HepG2 (cell line): Measurements from ENCODE around the gene DHX16. TPM values are rescaled to one million over a fixed set of nuclear protein-coding genes. Genes with fewer than 3 reads are reported as not detected.
A peak's percentile ranks its signal among the peaks of the same experiment; 100 is the strongest.

Experiments
- FOXK1 ChIP-seq: sonication (generic); formaldehyde crosslinking; IDR thresholded peaks from 2 replicates; pipeline ENCODE4 v1.4.0; 2020; ENCODE audit warnings: low read depth, missing genetic modification reagents, borderline replicate concordance
- GLMP ChIP-seq: sonication (generic); formaldehyde crosslinking; IDR thresholded peaks from 2 replicates; pipeline ENCODE4 v1.9.0; 2021; ENCODE audit warnings: missing genetic modification reagents, mild to moderate bottlenecking, borderline replicate concordance
- GMEB1 ChIP-seq: sonication (generic); formaldehyde crosslinking; IDR thresholded peaks from 2 replicates; pipeline ENCODE4 v1.5.1; 2020; ENCODE audit warnings: missing genetic modification reagents, mild to moderate bottlenecking, borderline replicate concordance
- HMGA1 ChIP-seq: sonication (generic); formaldehyde crosslinking; conservative IDR thresholded peaks from 2 replicates; pipeline ENCODE4 v1.4.0; 2020; ENCODE audit warnings: missing genetic modification reagents
- HOXA7 ChIP-seq: sonication (generic); formaldehyde crosslinking; IDR thresholded peaks from 2 replicates; pipeline ENCODE4 v1.8.1; 2022; ENCODE audit warnings: mild to moderate bottlenecking, missing genetic modification reagents, moderate library complexity
- MXD1 ChIP-seq: sonication (generic); formaldehyde crosslinking; IDR thresholded peaks from 2 replicates; pipeline ENCODE4 v1.4.0; 2020; ENCODE audit warnings: mild to moderate bottlenecking, missing genetic modification reagents
- NR1H2 ChIP-seq: sonication (generic); formaldehyde crosslinking; IDR thresholded peaks from 2 replicates; pipeline ENCODE4 v1.8.1; 2022; ENCODE audit warnings: low read depth, missing genetic modification reagents, borderline replicate concordance
- POGK ChIP-seq: sonication (generic); formaldehyde crosslinking; conservative IDR thresholded peaks from 2 replicates; pipeline ENCODE4 v1.8.0; 2022; ENCODE audit warnings: mild to moderate bottlenecking, moderate library complexity, missing genetic modification reagents
- TERF1 ChIP-seq: sonication (generic); formaldehyde crosslinking; IDR thresholded peaks from 2 replicates; pipeline ENCODE4 v1.8.0; 2022; ENCODE audit warnings: mild to moderate bottlenecking, missing genetic modification reagents, moderate library complexity
- THAP7 ChIP-seq: sonication (generic); formaldehyde crosslinking; IDR thresholded peaks from 2 replicates; pipeline ENCODE4 v1.8.1; 2023; ENCODE audit warnings: mild to moderate bottlenecking, missing genetic modification reagents
- YEATS4 ChIP-seq: sonication (generic); formaldehyde crosslinking; IDR thresholded peaks from 2 replicates; pipeline ENCODE4 v1.4.0; 2020; ENCODE audit warnings: missing genetic modification reagents, borderline replicate concordance
- ZNF484 ChIP-seq: sonication (generic); formaldehyde crosslinking; IDR thresholded peaks from 2 replicates; pipeline ENCODE4 v1.5.1; 2020; ENCODE audit warnings: mild to moderate bottlenecking, low read depth, missing genetic modification reagents, borderline replicate concordance
- ZNF503 ChIP-seq: sonication (generic); formaldehyde crosslinking; IDR thresholded peaks from 2 replicates; pipeline ENCODE4 v1.4.0; 2020; ENCODE audit warnings: missing genetic modification reagents
- ZNF597 ChIP-seq: sonication (generic); formaldehyde crosslinking; IDR thresholded peaks from 2 replicates; pipeline ENCODE4 v1.5.0; 2020; ENCODE audit warnings: missing genetic modification reagents
- ZUFSP ChIP-seq: sonication (generic); formaldehyde crosslinking; IDR thresholded peaks from 2 replicates; pipeline ENCODE4 v1.9.0; 2021; ENCODE audit warnings: missing genetic modification reagents, mild to moderate bottlenecking, borderline replicate concordance
- polyA plus RNA-seq, 8 experiments: library from polyadenylated mRNA; depleted of rRNA in 3 of 8; stranded (reverse) in 7 of 8; unstranded in 1 of 8; fragments of >200 nt; fragmentation: Illumina TruSeq in 4 of 8; extraction: Trizol in 4 of 8; gene quantifications; 2 replicates each; pipeline versions ENCODE4 v1.2.1 to v1.2.3, GENCODE V29; 2011 to 2016; ENCODE audit warnings: low read depth in 4 of 8, missing spikeins in 1 of 8, mixed read lengths in 1 of 8; ENCODE audit not compliant: insufficient read depth in 1 of 8
- total RNA-seq, 5 experiments: library from RNA; depleted of rRNA; stranded (reverse); fragments of >200 nt; fragmentation: Illumina TruSeq; extraction: Trizol; gene quantifications; 2 replicates each; pipeline ENCODE4 v1.2.3, GENCODE V29; 2016; ENCODE audit warnings: low read depth in 1 of 5

Gene DHX16
- total and polyA plus RNA-seq, 2 of the 13 experiments (the other 11 are each of a cell fraction or from before 2014, with no cell fraction given), result 57.0 to 58.5 TPM

- TF ChIP-seq GLMP (CRISPR knock-in tag) (no peak), THAP7 (CRISPR knock-in tag) (no peak), POGK (CRISPR knock-in tag) (no peak; the same call in 1 of the 2 replicates), ZNF597 (no peak), MXD1 (CRISPR knock-in tag) (no peak), HOXA7 (CRISPR knock-in tag) (no peak), NR1H2 (CRISPR knock-in tag) (no peak), YEATS4 (peak; percentile 68), GMEB1 (peak; percentile 48; the same call in 1 of the 2 replicates), FOXK1 (CRISPR knock-in tag) (peak; percentile 51; the same call in 1 of the 2 replicates), HMGA1 (CRISPR knock-in tag) (no peak), TERF1 (no peak), ZNF503 (0 out of 2 replicates have a peak, but pooled peaks have one; percentile 20), ZNF484 (no peak), ZUFSP (CRISPR knock-in tag) (no peak)
Observed at GRCh38 chr6:30614843-30615218, 58.0 kb downstream of the DHX16 start (continued).
